HG02884 (cell line): Measurements from ENCODE around the gene RTN4R.

Source experiments
- ATAC-seq: cut with Tn5 transposase; IDR thresholded peaks from one replicate; pipeline ENCODE4 v1.9.1; 2021; ENCODE audit warnings: mild to moderate bottlenecking, moderate library complexity; ENCODE audit not compliant: unreplicated experiment

The RTN4R gene

DNA sequence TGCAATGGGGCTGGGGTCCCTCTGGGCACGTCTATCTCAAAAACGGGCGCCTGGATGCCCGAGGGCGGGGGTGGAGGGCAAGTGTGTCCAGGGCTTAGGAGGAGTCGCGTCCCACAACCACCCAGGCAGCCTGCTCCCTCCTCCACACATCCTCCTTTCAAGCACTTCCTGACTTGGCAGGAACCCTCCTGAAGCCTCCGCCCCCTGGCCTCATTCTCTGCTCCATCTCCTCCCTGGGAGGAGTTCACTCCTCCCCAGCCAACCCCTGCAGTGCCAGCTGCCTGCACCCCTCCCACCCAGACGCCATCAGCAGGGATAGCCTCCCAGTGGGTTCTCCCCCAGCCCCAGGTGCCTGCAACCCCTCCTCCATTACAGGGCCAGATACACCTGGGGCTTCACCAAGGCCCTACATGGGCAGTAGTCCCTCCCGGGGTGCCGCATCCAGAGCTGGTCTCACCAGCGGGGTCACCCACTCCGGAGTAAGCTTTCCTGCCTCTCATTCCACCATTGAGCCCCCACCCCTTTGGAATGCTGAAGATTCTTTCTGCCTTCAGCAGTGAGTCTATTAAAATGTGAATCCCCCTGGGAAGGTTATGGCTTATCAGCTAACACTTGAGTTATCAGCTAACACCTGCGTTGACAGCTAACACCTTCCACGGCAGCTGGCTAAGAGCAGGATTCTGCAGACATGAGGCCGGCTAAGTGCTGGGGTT is 24.4 kb downstream of the RTN4R start:
- no peak for ATAC-seq

GRCh38 chr22:20243176-20243536 is 25.0 kb downstream of the RTN4R start:
- no peak for ATAC-seq

GRCh38 chr22:20242393-20243175 is 25.5 kb downstream of the RTN4R start:
- no peak for ATAC-seq

- no peak for ATAC-seq
Measured at GRCh38 chr22:20241579-20242392, 26.3 kb downstream of the RTN4R start.

DNA sequence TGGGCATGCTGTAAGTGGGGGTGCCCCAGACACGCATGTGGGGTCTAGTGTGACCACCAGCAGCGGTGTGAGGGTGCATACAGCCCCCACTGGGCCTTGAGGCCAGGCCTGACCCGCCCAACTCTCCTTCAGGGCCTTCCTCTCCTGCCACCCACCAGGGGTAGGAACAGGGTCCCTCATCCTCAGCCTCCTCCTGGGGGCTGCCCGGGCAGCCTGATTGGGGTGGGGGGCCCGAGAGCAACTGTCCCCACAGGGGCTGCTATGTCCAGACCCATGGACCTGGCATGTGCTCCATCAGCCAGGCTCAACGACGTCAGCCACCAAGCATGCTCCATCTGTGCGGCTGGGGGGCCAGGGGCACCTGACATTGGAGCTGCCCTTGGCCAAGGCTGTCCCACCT is 27.2 kb downstream of the RTN4R start:
- ATAC-seq: no peak

GRCh38 chr22:20240447-20240764 is 27.7 kb downstream of the RTN4R start:
- ATAC-seq: no peak

GRCh38 chr22:20239676-20240446 is 28.3 kb downstream of the RTN4R start:
- ATAC-seq: no peak

DNA sequence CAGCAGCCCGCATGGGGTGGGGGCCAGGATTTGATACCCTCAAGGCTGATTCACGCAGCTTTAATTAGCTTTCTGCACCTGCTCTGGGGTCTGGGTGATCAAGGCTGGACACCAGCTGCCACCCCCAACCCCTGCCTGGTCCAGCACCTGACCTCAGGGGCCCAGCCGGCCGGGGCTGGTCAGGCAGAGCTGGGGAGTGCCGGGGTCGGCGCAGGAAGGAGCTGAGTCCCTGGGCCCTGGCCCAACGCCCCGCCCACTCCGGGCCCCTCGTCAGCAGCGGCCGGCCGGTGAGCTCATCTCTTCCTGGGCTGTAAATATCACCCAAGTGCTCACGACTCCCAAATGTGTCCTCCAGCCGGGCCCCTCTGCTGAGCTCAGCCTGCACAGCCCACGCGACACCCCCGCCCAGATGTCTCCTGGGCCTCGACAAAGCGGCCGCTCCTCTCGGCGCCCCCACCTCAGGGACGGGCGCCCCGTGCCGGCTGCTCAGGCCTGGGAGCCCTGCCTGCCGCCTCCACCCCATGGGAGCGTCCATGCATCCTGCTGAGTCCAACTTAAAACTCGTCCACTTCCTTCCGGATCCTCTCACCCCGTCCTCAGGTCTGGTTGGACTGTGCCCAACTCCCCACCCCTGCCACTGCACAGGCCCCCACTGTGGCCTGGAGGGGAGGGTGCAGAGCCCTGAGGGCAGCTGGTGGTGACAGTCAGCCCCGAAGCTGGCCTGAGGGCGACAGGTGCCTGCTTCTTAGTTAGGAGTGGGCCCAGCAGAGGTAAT is 29.0 kb downstream of the RTN4R start:
- no peak for ATAC-seq

- no peak for ATAC-seq
Measured at GRCh38 chr22:20238536-20238900, 29.6 kb downstream of the RTN4R start.

DNA sequence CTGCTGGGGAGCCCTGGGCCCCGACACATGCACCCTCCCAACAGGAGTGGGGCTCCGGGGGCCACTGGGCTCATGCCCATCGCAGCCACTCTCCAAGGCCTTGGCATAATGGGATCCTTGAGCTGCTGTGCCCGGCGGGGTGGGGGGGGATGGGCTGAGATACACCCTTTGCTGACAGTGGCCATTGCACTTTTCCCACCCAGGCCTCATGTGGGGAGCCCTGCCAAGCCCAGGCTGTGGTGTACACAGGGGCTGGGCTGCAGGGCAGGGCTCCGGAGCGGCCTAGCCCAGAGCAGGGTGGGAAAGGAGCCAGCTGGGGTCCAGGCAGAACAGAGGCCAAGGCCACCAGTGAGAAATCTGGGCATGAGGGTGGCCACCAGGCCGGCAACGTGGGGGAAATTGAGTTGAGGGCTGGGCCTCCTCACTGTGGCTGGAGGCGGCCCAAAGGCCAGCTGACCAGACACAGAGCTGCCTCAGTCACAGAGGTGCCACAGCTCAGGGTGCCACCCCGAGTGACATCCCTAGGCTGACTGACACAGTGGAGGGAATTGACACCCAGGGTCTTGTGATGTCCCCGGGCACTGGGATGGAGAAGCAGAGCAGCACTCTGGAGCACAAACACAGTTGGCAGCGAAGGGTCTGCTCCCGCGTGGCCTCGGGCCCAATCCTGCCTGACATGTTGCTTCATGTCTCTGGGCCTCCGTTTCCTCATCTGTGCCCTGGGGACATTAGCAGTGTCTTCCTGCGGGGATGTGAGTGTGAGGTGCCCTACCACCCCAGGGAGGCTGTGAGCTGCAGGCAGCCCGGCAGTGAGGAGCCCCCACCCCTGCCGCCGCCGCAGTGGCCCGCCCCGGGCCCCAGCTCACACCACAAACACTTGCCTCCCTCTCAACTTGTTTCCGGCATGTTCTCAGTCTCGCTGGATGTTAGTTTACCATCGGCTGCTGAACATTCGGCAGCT is 30.4 kb downstream of the RTN4R start:
- no peak for ATAC-seq

GRCh38 chr22:20236052-20236717 is 31.9 kb downstream of the RTN4R start:
- no peak for ATAC-seq

DNA sequence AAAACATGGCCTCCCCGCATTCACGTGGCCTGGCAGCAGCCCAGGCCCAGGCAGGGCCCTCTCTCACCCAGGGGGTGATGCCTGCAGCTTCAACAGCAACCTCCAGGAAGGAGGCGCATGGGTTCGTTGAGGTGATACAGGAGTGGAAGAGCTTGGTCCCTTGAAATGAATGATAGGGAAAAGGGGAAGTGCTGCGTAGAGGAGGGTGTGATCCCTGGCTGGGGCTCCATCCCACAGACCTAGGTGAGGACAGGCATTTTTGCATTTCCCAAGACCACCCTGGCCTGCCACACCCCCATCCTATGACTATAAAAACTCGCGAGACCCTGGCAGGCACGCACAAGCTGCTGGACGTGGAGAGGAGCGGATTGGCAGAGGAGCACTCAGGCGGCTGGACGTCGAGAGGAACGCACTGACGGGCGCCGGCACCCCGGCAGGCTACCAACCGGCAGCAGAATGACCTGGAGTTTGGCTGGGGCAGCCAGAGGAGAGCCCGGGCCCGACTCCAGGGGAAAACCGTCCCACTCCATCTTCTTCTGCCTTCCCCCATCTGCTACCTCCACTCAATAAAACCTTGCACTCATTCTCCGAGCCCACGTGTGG is 32.6 kb downstream of the RTN4R start:
- no peak for ATAC-seq

DNA sequence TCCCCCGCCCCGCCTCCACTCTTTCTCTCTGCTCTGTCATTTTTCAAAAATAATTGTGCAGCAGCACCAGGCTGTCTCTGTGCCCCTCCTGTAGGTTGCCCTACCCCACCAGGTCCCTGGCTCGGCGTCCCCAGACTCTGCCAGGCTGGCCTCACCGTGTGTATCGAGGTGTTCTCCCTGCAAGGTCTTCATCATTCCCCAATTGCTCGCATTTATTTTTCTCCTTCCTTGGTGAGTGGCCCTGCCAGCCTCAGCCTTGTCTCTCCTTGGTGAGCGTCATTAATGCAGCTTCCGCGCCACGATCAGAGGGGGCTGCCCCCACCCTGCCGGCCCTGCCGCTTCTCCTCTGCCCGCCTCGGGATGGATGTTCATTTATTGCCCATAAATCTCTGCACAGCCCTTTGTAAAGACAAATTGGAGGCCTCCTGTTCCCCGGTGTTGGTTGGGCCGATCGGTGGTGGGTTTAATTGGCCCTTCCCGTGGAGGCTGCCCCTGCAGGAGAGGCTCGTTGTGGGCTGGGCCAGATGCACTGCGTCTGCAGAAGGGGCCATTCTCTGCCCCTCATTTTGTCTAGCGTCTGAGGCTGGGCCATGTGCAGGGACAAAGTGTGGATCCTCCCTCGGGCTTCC is 33.2 kb downstream of the RTN4R start:
- ATAC-seq: no peak

- ATAC-seq: no peak
Measured at GRCh38 chr22:20234314-20234682, 33.8 kb downstream of the RTN4R start.

DNA sequence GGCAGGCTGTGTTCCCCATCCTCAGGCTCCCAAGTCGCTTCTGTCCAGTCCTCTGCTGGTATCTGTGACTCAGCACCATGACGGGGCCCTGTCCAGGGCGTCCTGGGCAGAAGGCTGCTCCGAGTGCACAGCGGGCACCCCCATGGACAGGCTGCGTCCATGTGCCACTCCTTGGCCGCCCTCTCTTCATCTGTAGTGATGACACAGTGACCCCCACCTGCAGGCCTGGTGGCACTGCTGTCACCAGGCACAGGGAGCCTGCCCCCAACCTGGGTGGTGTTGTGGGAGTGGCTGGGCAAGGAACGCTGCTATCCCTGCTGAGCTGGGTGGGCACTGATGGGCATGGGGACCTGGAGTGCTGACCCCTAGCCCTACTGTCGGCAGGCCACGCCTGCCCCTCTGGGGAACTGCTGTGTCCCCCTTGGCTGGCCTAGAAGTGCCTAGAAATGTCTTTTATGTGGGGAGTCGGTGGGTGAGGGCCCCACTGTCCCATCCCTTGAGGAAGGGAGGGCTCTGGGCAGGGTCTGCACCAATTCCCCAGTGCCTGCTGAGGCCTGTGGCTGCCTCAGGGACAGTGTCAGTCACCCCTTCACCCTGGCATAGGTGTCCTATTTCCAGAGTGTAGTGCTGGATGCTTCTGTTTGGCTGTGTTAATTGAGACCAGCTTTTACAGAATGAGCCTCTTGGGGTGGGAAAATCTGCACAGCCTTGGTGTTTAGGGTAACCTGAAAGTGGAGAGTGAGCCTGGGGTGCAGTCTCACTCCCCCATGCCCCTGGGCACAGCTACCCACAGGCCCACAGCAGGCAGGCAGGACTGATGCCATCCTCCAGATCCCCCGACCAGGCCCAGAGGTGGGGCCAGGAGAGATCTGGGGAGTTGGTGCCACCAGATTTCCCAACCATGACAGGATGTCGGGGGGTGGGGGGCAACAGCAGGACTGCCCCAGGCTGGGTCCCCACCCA is 34.5 kb downstream of the RTN4R start:
- ATAC-seq: no peak

GRCh38 chr22:20232781-20233180 is 35.3 kb downstream of the RTN4R start:
- no peak for ATAC-seq

- no peak for ATAC-seq
Measured at GRCh38 chr22:20232237-20232598, 35.9 kb downstream of the RTN4R start.
